ENCODE measurements around the gene TMEM243.

GRCh38 chr7:87179180-87179579, 40.4 kb downstream of the TMEM243 start:
- TF ChIP-seq EZH2 (IDR thresholded peaks at IDR 0.05; ENCODE audit: insufficient read depth, poor library complexity, severe bottlenecking), result no peak
- TF ChIP-seq EZH2phosphoT487 (IDR thresholded peaks at IDR 0.05; ENCODE audit: insufficient read depth, low read depth), result no peak
